Mesenteric fat pad (tissue), 1 donor: Measurements from ENCODE around the gene PLK5. TPM values are rescaled to one million over a fixed set of nuclear protein-coding genes. Genes with fewer than 3 reads are reported as not detected.
"Not testable (repeated sequence)": the region's sequence is repeated elsewhere in the genome, so short reads cannot be mapped to it uniquely, and the experiment has no call there.

Source experiments
- DNase-seq: peaks from one replicate; pipeline ENCODE4 v3.0.0-alpha.2; 2020; ENCODE audit warnings: low spot score
- total RNA-seq: library from RNA; stranded (reverse); fragmentation: NEBNext Ultra II Directional; extraction: Animal tissue kit (Norgen Biotek cat#: 25700); gene quantifications from one replicate; pipeline ENCODE4 v1.2.1, GENCODE V29; 2021
- donor health status: DM: yes; HTN: yes; CAD: no.

The PLK5 gene
- total RNA-seq, 1 donor from 2014 or later: not detected

DNA sequence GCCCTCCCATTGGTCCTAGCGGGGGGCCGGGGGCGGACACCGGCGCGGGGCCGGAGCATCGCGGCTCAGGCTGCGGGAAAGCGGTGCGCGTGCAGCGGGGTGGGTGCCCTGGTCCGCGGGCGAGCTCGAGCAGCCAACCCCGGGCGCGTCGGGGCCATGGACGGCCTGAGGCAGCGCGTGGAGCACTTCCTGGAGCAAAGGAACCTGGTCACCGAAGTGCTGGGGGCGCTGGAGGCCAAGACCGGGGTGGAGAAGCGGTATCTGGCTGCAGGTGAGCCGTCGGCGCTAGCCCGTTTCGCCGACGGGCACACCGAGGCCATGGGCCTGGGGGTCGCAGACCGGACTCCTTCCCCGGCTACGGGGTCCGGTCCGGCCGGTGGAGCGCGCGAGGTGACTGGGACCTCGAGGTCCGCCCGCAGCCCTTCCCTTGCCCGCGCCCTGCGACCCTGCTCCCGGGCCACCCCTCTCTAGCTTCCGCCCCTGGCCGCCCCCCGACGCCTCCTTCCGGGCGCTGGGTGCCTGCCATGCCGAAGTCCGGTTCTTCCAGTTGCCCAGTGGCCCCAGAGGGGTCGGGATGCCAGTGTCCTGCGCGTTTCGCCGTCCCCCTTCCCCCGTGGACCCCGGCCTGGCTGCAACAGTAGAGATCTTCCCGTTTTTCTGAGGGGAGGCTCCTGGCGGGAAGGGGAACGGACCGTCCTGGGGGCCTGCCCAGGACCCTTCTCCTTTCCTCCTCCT lies 32.6 kb upstream of the PLK5 start, which contains the start of gene REEP6:
TSS of gene REEP6 (plus strand) at position 68 of the 735 bp plus-strand sequence. CDS start at position 157, 89 bp downstream.
- no peak for DNase-seq

DNA sequence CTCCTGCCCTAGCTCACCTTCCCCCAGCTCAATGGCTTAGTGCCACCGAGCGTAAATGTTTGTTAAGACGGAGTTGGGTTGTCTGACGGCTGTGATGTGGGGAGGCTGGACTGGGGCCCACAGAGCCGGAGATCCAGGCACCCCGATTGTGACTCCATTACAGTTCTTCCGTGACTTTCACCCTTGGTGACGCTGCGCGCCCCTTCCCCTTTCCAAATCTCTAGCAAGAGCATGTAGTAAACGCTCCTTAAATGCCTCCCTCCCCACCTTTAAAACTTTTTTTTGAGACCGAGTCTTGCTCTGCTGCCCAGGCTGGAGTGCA lies 32.1 kb upstream of the PLK5 start:
- no peak for DNase-seq

DNA sequence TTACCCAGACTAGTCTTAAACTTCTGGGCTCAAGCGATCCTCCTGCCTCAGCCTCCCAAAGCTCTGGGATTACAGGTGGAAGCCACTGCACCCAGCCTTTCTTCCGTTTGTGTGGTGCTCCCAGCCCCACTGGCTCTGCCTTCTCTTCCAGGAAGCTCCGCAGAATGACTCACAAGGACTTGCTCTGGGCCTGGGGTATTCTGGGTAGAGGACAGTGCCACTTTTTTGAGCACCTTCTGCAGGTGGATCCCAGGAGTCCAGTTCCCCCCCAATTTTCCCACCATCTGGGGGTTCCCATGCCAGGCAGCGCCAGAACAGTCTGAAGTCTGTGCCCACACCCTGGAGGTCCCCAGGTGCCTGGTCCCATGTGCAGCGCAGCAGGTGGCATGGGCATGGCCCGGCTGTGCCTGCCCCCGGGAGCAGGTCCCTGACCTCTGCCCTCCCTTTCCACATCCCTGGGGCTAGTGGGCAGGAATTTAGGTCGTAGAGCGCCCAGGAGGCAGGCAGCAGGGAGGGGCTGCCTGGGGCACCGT lies 31.3 kb upstream of the PLK5 start:
- no peak for DNase-seq

DNA sequence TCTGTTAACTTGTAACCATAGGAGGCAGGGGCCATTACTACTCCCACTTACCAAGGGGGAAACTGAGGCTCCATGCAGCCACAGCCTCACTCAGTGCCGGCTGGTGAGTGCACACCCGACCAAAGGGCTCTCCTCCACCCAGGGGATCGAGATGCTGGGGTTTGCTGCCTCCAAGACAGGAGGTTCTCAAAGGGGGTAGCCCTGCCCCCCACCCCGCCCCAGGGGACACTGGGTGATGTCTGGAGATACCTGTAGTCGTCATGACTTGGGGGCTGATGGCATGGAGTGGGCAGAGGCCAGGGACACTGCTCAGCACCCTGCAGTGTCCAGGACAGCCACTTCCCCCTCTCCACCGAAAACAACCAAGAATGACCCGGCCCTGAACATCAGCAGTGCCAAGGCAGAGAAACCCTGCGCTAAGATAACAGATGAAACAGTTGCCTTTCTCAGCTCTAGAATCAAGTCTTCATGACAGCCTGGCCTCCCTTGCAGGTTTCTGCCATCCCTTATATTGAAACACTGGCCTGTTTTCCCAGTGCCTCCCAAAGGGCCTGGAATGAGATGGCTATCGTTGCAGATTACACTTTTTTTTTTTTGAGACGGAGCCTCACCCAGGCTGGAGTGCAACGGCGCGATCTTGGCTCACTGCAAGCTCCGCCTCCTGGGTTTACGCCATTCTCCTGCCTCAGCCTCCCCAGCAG lies 29.6 kb upstream of the PLK5 start:
- no peak for DNase-seq

DNA sequence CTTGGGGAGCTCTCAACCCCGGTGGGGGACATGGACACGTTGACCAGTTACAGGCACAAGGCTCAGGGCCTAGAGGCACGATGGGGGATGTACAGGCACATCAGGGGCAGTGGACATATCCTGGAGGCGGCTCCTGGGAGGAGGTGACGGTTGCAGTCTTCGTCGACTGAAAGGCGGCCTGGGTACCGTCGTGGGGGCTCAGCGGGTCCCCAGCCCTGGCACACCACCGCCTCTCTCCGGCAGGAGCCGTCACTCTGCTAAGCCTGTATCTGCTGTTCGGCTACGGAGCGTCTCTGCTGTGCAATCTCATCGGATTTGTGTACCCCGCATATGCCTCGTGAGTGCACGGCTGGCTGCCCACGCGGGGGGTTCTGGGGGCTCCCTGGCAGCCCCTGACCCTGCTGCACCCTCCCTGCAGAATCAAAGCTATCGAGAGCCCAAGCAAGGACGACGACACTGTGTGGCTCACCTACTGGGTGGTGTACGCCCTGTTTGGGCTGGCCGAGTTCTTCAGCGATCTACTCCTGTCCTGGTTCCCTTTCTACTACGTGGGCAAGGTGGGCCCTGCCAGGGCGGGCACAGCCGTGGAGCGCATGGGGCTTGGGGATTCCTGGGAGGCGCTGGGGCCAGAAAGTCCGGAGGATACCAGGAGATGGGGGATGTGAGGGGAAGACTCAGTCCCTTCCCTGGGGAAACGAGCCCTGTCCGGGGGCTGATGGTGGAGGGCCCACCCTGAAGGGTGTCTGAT lies 28.7 kb upstream of the PLK5 start:
- no peak for DNase-seq

DNA sequence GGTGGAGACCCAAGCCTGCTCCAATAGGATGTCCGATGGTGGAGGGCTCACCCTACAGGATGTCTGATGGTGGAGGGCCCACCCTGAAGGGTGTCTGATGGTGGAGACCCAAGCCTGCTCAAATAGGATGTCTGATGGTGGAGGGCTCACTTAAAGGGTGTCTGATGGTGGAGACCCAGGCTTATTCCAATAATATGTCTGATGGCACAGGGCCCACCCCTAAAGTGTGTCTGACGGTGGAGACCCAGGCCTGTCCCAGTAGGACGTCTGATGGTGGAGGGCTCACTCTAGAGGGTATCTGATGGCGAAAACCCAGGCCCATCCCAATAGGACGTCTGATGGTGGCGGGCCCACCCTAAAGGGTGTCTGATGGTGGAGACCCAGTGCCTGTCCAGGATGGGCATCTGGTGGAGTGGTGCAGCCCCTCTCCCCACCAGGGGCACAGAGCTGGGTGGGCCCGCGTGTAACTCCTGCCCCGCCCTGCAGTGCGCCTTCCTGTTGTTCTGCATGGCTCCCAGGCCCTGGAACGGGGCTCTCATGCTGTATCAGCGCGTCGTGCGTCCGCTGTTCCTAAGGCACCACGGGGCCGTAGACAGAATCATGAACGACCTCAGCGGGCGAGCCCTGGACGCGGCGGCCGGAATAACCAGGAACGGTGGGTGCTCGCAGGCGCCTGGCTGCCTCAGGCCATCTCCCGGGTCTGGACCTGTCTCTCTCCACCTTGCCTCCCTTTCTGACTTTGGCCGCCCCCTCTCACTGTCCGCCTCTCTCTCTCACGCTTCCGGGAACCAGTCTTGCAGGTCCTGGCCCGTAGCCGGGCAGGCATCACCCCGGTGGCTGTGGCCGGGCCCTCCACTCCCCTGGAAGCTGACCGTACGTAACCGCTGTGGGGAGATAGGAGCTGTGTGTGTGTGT lies 27.8 kb upstream of the PLK5 start:
- DNase-seq: no peak

DNA sequence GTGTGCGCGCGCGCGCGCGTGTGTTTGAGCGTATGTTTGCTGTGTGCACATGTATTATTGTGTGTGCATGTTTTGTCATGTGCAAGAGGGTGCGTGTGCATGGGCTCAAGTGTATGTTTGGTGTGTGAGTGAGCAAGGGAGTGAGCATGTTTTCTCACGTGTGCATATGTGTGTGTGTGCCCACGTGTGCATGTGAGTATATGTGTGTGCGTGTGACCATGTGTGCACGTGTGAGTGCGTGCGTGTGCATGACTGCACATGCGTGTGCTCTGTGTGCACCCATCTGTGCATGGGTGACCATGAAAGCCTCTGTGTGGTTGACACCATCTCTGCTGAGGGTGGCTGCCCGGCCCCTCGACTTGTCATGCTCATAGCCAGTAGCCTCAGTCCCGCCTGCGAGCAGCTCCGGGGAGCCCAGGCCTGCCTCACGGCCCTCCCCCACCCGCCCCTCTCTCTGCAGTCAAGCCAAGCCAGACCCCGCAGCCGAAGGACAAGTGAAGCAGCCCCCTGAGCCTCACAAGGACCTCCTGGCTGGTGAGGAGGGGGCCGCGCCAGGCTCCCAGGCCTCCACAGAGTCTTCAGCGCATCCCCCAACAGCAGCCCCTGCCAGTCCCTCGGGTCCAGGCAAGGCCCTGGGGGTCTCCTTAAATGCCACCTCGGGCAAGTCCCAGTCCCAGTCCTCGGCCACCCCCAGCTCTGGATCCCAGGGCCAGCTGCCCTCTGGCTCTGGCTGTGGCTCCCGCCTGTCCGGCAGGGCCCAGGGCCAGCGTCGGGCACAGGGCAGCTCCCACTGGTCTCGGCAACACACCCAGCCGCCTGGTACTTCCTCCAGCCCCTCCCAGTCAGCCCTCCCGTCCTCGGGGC lies 26.9 kb upstream of the PLK5 start:
- no peak for DNase-seq

DNA sequence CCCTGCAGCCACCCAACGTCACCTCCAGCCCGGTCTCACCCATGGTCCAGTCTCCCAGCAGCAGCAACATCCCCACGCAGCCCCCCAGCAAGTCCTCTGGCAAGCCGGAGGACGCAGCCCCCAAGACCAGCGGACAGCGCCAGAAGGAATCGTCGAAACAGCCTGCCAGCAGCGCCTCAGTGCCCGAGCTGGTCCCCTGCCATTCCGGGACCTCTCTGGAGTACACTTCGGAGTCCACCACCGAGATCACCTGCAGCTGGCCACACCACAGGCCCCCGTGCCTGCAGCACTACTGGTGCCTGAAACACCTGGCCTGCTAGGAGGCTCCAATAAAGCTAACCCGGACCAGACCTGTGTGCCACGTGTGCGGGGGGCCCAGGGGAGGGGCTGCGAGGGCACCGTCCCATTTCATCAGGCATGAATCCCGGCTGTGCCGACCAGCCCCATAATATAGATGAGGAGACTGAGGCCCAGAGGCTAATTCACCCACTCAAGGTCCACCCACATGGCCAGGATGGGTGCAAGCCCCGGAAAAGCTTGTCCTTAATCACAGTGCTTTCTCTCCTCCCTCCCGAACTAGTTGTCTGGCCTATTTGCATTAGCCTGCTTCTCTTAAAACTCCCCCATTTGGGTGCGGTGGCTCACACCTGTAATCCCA lies 26.2 kb upstream of the PLK5 start:
- DNase-seq: no peak

DNA sequence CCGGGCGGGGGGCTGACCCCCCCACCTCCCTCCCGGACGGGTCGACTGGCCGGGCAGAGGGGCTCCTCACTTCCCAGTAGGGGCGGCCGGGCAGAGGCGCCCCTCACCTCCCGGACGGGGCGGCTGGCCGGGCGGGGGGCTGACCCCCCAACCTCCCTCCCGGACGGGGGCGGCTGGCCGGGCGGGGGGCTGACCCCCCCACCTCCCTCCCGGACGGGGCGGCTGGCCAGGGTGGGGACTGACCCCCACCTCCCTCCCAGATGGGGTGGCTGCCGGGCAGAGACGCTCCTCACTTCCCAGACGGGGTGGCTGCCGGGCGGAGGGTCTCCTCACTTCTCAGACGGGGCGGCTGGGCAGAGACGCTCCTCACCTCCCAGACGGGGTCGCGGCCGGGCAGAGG lies 24.6 kb upstream of the PLK5 start:
- not testable (repeated sequence) for DNase-seq

DNA sequence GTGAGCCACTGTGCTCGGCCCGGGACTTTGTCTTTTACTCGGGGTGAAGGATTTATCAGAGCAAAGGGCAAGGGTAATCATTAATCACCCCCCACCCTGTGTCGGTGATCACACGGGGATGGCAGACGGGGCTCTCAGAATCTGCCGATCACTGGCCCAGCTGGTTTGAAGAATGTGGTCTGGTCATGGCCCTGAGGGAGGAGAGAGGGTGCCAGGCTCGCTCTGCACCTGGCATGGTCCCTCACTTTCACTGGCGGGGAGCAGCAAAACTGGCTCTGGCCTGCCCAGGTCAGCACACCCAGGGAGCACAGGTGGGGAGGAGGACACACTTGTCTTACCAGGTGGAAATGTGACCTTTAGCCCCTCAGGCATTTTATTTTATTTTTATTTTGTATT lies 22.7 kb upstream of the PLK5 start:
- DNase-seq: no peak

DNA sequence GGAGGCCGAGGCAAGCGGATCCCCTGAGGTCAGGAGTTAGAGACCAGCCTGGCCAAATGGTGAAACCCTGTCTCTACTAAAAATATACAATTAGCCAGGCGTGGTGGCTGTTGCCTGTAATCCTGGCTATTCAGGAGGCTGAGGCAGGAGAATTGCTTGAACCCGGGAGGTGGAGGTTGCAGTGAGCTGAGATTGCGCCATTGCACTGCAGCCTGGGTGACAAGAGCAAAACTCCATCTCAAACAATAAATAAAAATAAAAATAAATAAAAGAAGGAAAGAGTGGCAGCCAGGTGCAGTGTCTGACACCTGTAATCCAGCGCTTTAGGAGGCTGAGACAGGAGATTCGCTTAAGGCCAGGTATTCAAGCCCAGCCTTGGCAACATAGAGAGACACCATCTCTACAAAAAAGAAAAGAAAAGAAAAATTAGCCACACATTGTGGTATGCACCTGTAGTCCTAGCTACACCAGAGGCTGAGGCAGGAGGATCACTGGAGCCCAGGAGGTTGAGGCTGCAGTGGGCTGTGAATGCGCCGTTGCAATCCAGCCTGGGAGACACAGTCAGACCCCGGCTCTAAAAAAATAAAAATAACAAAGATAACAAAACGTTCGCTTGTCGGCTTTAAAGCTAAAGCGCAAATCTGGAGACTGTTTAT lies 21.3 kb upstream of the PLK5 start:
- no peak for DNase-seq

DNA sequence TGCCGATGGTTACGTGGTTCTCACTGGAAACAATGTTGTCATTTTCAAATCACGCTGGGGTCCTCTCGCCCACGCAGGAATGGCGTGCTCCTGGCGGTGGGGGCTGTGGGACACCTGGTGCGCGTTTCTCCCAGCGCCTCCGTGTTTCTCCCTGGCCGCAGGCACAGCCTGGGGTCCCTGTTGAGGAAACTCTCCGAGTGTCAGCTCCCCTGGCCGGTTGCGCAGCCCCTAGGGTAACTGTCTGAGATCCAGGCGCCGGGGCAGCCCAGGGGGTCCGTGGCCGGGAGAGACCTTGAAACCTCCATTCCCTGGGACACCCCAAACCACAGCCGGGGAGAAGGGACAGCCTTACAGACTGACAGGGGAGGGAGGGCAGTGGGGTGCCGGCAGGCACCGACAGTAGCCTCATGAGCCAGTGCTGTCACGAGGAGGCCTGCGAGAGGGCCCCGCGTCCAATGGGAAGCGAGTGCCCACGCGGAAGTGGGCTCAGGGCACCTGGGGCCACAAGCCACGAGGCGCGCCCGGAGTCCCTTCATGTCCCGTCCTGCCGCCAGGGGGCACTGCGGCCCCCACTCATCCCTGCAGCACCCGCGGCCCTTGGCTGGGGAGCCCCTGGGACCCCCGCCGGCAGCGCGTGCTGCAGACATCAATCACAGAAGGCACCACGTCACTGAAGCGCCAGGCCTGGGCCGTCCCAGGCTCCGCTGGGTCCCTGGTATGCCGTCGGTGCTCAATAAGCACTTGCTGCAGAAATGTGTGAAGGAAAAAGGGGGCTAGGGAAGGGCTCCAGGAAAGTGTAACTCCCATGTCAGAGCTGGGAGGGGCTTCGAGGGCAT lies 20.6 kb upstream of the PLK5 start:
- no peak for DNase-seq

DNA sequence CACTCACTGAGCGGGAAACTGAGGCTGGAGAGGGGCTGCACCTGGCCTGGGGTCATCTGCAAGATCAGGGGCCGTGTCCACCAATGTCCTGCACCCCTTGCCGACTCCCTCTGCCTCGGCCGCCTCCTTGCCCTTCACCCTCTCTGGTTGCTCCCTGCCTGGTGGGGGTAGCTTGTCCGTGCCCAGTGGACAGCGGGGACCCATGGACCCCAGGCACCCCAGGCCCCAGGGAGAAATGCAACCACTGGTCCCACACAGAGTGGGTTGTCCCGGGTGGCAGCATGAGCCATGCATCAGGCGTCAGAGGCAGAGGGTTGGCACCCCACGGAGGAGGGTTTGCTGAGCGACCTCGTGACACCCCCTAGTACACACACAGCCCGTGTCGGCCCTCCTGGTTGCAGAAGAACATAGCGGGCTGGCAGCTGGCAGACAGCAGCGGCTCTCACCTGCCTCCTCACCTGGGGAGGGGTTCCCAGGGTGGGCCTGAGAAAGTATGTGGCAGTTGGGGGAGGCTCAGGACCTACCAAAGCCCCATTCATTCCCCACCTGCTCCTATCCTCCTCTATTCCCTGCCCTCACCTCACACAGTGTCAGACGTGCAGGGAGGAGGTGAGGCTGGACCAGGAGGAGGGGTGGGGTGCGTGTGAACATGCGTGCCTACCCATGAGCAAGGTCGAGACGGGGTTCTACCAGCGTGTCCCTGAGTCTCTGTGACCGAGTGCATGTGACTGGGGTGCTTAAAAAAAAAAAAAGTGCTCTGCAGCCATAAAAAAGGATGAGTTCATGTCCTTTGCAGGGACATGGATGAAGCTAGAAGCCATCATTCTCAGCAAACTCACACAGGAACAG lies 19.7 kb upstream of the PLK5 start:
- no peak for DNase-seq

DNA sequence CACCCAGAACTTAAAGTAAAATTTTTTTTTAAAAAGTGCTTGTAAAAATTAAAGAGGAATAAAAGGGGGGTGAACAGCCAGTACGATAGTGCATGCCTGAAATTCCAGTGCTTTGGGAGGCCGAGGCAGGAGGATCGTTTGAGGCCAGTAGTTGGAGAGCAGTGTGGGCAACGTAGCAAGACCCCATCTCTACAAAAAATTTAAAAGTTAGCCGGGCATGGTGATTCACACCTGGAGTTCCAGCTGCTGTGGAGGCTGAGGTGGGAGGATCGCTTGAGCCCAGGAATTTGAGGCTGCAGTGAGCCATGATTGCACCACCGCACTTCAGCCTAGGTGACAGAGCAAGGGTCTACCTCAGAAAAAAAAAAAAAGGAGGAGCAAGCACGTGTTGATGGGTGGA lies 18.9 kb upstream of the PLK5 start:
- no peak for DNase-seq

DNA sequence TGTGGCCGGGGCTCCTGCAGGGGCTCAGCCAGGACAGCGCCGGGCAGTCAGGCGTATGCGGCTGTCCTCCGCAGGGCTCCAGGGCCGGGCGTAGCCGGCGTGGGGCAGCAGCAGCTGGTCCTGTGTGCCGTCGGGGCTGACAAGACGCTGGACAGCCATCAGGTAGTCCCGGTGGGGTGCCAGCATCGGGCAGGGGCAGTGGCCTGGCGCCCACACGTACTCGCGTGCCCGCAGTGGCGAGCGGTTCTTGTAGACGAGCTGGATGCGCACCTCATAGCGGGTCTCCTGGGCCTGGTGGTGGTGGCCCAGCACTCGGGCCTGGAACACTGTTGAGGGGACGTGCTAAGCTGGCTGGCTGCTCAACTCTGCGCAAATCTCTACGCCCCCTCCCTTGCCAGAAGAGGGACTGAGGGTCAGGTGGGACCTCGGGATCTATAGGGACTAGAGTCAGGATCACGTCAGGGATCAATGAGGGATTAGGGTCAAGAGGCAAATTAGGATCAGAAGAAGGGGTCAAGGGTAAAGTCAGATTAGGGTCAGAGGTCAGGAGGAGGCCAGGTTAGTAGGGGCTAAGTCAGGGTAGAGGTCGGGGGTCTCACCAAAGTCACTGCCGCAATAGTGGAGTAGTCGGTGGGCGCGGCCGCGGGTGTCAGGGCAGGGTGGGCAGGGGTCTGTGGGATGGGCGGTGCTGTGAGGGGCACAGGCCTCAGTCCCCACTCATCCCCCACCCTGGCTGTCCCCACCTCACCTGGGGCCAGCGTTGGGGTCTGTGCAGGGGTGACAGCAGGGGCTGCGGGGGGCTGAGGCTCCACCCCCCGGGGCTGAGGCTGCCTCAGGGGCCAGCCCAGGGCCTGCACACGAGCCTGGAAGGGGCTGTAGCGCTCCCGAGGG lies 17.6 kb upstream of the PLK5 start:
- no peak for DNase-seq

DNA sequence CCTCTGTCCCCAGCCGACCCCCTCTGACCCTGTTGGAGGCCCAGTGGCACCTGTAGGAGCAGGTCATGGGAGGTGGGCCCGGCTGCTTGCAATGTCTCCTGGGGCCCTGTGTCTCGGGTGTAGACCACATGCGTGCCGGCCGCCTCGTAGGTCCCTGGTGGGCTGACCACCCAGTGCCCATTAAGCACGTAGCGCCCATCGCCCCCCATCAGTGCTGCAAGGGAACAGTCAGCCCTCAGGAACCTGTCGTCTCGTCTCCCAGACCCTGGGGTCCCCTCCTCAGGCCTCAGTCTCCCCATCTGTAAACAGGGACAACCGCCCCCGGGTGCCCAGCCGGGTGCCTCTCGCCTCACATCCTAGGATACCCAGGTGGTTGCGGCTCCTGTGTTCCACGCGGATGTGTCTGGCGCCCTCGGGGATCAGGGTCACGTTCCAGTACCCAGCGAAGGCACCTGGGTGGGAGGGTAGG lies 16.7 kb upstream of the PLK5 start:
- DNase-seq: no peak
